Activated effector memory CD4-positive, alpha-beta T cell treated with Interleukin-2 at 50 U/mL for 16 hours (primary cell): Measurements from ENCODE around the gene TICAM1.
"Not testable (repeated sequence)": the region's sequence is repeated elsewhere in the genome, so short reads cannot be mapped to it uniquely, and the experiment has no call there.

Experiments
- DNase-seq: peaks from one replicate; pipeline ENCODE4 v3.0.0-alpha.2; 2020

Gene TICAM1

DNA sequence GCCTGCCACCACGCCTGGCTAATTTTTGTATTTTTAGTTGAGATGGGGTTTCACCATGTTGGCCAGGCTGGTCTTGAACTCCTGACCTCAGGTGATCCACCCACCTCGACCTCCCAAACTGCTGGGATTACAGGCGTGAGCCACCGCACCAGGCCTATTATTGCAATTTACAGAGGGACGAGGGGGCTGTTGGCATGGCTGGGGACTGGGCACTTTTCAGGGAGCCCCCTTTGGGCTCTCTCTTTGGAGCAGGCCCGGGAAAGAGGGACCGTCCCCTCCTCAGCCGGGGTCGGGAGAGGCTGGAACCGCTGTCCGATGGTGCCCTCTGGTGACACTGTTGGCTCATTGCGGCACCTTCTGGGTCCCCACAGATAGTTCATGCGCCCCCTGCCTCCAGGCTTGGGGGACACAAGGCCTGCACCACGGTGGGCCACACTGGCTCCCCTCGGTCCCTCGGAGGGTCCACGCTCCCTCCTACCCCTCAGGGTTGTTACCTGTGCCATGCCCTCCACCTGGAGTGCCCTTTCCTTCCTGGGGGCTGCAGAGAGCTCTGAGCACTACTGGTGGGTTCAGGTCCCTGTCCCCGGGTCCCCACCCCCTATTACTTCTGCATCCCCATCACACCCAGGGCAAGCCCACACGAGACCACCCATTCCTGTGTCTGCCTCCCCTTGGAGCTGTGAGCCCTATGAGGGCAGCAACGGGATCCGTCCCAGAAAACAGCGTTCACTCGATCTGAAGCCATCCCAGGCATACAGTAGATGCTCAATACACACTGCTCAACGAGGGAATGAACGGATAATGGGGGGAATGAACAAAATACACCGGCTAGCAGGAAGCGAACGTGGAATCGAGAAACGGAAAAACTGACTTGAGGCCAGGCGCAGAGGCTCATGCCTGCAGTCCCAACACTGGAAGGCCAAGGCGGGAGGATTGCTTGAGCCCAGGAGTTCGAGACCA, 27.5 kb downstream of the TICAM1 start:
- peak; percentile 32 for DNase-seq

GRCh38 chr19:4802711-4803110, 28.8 kb downstream of the TICAM1 start:
- no peak for DNase-seq

GRCh38 chr19:4801085-4801619, 30.4 kb downstream of the TICAM1 start:
- no peak for DNase-seq

GRCh38 chr19:4800591-4801081, 30.9 kb downstream of the TICAM1 start:
- no peak for DNase-seq

- no peak for DNase-seq
Observed at GRCh38 chr19:4795400-4795799, 36.1 kb downstream of the TICAM1 start.

GRCh38 chr19:4794971-4795370, 36.5 kb downstream of the TICAM1 start:
- no peak for DNase-seq

- not testable (repeated sequence) for DNase-seq
Observed at GRCh38 chr19:4793278-4793677, 38.2 kb downstream of the TICAM1 start.

- DNase-seq, result not testable (repeated sequence)
Observed at GRCh38 chr19:4792866-4793195, 38.7 kb downstream of the TICAM1 start.

GRCh38 chr19:4792019-4792865, 39.3 kb downstream of the TICAM1 start:
- not testable (repeated sequence) for DNase-seq

DNA sequence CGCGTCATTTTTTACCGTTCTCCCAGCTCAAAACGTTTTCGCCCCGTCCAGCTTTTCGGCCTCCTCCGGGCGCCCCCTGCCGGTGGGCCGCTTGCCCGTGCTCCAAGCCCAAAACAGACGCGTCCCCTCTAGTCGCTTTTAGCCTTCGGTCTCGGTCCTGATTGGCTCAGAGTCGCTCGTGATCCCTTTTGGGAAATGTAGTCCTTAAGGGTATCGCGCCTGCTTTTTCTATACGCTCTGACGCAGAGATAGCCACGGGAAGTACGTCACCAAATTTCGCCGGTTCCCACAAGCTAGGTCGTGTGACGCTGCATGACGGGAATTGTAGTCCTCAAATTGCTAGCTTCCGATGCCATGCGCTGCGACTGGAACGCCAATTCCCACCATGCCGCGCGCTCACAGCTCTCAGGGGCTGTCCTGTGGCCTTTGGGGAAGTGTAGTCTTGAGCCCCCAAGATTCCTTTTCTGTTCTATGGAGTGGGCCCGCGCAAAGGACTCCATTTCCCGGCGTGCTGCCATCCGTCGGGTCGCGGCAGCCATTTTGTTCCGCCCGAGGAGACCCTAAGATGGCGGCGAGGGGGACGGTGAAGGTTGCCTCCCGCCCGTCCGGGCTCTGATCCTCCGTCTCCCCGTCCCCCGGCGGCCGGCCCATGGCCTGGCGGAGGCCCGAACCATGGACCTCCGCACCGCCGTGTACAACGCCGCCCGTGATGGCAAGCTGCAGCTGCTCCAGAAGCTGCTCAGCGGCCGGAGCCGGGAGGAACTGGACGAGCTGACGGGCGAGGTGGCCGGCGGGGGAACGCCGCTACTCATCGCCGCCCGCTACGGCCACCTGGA, 40.1 kb downstream of the TICAM1 start, which contains the start of gene FEM1A:
Gene FEM1A, plus strand, starts transcription at position 552 of the 836 bp plus-strand sequence. Its CDS starts 121 bp downstream, at position 673.
- DNase-seq, result peak; percentile 98

GRCh38 chr19:4786412-4787016, 45.0 kb downstream of the TICAM1 start:
- DNase-seq, result not testable (repeated sequence)

DNA sequence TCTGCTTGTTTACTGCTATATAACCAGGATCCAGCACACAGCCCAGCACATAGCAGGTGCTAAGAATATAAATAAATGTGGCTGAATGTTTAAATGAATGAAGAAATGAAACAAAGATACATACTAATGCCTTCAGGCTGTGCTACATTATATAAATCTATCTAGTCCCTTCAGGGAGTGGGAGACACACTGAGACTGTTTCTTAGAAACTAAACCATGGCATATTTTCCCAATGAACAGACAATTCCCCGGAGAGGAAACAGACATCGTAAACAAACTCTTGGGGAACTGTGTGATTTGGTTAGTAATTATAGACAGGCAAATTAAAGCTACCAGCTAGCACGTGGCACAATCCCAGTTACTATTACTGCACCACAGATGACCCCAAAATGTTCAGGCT, 49.7 kb downstream of the TICAM1 start:
- DNase-seq, result no peak

- DNase-seq, result no peak
Observed at GRCh38 chr19:4780860-4781259, 50.7 kb downstream of the TICAM1 start.

GRCh38 chr19:4778124-4778523, 53.4 kb downstream of the TICAM1 start:
- DNase-seq, result not testable (repeated sequence)

- DNase-seq, result no peak
Observed at GRCh38 chr19:4776436-4777211, 54.9 kb downstream of the TICAM1 start.

GRCh38 chr19:4775627-4776152, 55.8 kb downstream of the TICAM1 start:
- no peak for DNase-seq

DNA sequence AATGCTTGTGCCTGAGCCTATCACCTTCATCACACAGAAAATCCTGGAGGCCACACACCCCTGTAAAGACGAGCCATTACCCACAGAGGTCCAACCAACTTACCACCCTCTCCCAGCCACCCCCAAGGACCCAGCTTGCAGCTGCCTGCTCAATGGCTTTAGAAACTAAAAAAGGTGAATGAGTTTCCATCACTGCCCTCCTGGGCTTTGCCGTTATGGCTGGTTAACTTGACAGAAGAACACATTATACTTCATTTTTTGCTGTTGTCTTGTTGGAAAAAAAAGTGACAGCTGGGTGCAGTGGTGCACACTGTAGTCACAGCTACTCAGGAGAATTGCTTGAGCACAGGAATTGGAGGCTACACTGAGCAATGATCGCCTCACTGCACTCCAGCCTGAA, 57.4 kb downstream of the TICAM1 start:
- no peak for DNase-seq

DNA sequence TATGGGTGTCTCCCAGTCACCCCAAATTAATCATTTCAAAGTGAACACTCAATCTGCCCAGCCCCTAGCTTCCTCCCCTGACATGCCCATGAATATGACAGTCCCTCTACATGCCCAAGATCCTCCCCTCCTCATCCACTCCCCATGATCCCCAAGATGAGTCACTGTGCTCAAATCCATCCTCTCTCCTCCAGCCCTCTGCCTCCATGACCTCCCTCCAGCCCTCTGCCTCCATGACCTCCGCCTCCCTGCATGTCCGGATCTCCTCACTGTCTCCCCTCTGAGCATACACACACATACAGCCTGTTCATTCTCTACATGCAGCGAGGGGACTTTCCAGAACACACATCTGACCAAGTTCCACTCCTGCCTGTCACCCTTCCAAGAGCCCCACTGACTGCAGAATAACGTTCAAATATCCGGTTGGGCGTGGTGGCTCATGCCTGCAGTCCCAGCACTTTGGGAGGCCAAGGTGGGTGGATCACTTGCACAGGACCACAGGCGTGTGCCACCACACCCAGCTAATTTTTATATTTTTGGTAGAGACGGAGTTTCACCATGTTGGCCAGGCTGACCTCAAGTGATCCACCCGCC, 58.4 kb downstream of the TICAM1 start:
- DNase-seq, result no peak

- DNase-seq, result no peak
Observed at GRCh38 chr19:4772566-4772965, 58.9 kb downstream of the TICAM1 start.
